DOHH2 (cell line): Measurements from ENCODE around the gene CTSZ.

Experiments
- H3F3A ChIP-seq: fragments of 200-600 bp; sonication (generic), shearing (Covaris generic); 2 replicates; pipeline ENCODE4 v1.6.0; 2016; ENCODE audit warnings: antibody characterized with exemption, mild to moderate bottlenecking; ENCODE audit not compliant: control insufficient read depth, insufficient read depth
- H3K27ac ChIP-seq: fragments of 200-600 bp; sonication (generic); 2 replicates; pipeline ENCODE4 v1.5.1; 2014; ENCODE audit warnings: low read depth, mild to moderate bottlenecking, low read length, moderate library complexity
- H3K27me3 ChIP-seq: fragments of 200-600 bp; sonication (generic); 2 replicates; pipeline ENCODE4 v1.6.1; 2014; ENCODE audit warnings: mild to moderate bottlenecking, low read length, mixed read lengths; ENCODE audit not compliant: control insufficient read depth
- H3K36me3 ChIP-seq: fragments of 200-600 bp; sonication (generic); 2 replicates; pipeline ENCODE4 v1.6.1; 2014; ENCODE audit warnings: mild to moderate bottlenecking, low read length, moderate library complexity, mixed read lengths; ENCODE audit not compliant: control insufficient read depth
- H3K4me1 ChIP-seq: fragments of 200-600 bp; sonication (generic); 2 replicates; pipeline ENCODE4 v1.6.1; 2014; ENCODE audit warnings: mild to moderate bottlenecking, low read length, mixed read lengths; ENCODE audit not compliant: control insufficient read depth
- H3K4me2 ChIP-seq: fragments of 200-600 bp; sonication (generic); 2 replicates; pipeline ENCODE4 v1.6.0; 2014; ENCODE audit warnings: mild to moderate bottlenecking, low read length, moderate library complexity
- H3K4me3 ChIP-seq: fragments of 200-600 bp; sonication (generic); 2 replicates; pipeline ENCODE4 v1.5.1; 2014; ENCODE audit warnings: mild to moderate bottlenecking, low read length, mixed read lengths
- H3K79me2 ChIP-seq: fragments of 200-600 bp; sonication (generic); 2 replicates; pipeline ENCODE4 v1.6.1; 2014; ENCODE audit warnings: mild to moderate bottlenecking, low read length, mixed read lengths; ENCODE audit not compliant: control insufficient read depth
- H3K9me2 ChIP-seq: fragments of 200-600 bp; sonication (generic); replicated peaks from 2 replicates; pipeline ENCODE4 v1.6.1; 2014; ENCODE audit warnings: mild to moderate bottlenecking, low read length, mixed read lengths; ENCODE audit not compliant: control insufficient read depth
- H3K9me3 ChIP-seq: fragments of 200-600 bp; sonication (generic); 2 replicates; pipeline ENCODE4 v1.6.1; 2014; ENCODE audit warnings: antibody characterized with exemption, low read length, mixed read lengths; ENCODE audit not compliant: control insufficient read depth, insufficient read depth
- H4K20me1 ChIP-seq: fragments of 200-600 bp; sonication (generic); 2 replicates; pipeline ENCODE4 v1.6.0; 2014; ENCODE audit warnings: low read depth, mild to moderate bottlenecking, antibody characterized with exemption, low read length, moderate library complexity; ENCODE audit not compliant: control insufficient read depth, insufficient read depth
- EZH2phosphoT487 ChIP-seq: fragments of 200-600 bp; sonication (generic); IDR thresholded peaks from 2 replicates; pipeline ENCODE4 v1.6.1; 2017; ENCODE audit warnings: borderline replicate concordance, mild to moderate bottlenecking, antibody characterized with exemption, low read length, moderate library complexity, mixed read lengths
- TF ChIP-seq, protein P1 (sequence below): fragments of 200-600 bp; sonication (generic); IDR thresholded peaks from one replicate; pipeline ENCODE4 v1.5.1; 2014; ENCODE audit warnings: antibody characterized with exemption, mild to moderate bottlenecking, low read depth, low read length; ENCODE audit not compliant: poor library complexity, severe bottlenecking

The CTSZ gene

DNA sequence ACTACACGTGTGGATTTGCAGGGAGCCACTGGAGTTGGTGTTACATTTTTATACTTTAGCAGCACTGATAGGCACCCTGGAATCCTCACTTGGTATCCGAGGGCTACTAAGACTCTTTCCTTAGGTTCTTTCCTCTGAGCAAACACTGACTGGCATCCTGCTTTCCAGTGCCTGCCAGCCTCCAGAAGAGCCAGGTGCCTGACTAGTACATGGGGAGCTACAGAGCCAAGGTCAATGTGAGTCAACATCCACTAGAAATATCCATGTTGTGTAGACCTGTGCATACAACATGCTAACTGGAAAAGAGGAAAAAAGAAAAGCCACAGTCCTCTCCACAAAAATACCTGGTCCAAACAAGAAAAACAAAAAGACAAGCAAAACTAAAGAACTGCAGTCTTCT lies 18.0 kb upstream of the CTSZ start:
- peaks cover 78% of the 10 kb centered on the region for H3K36me3 ChIP-seq

DNA sequence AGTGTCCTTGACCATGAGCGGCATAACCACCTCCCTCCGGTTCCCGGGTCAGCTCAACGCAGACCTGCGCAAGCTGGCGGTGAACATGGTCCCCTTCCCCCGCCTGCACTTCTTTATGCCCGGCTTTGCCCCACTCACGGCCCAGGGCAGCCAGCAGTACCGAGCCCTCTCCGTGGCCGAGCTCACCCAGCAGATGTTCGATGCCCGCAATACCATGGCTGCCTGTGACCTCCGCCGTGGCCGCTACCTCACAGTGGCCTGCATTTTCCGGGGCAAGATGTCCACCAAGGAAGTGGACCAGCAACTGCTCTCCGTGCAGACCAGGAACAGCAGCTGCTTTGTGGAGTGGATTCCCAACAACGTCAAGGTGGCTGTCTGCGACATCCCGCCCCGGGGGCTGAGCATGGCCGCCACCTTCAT lies 17.1 kb upstream of the CTSZ start:
- 0 out of 2 replicates have a peak, but pooled peaks cover 8% of the 10 kb centered on the region for H3F3A ChIP-seq
- peaks cover 68% of the 10 kb centered on the region for H3K36me3 ChIP-seq
- no peak overlapping the region for H3K27ac ChIP-seq
- H3K4me2 ChIP-seq, result no peak overlapping the region
- H3K9me3 ChIP-seq, result no peaks in the 10 kb centered on the region
- peaks cover 12% of the 10 kb centered on the region; the same call in 1 of the 2 replicates for H4K20me1 ChIP-seq
- H3K27me3 ChIP-seq, result no peaks in the 10 kb centered on the region
- no peak overlapping the region for H3K4me3 ChIP-seq
- peaks cover 36% of the 10 kb centered on the region for H3K79me2 ChIP-seq
- no peak for TF ChIP-seq EZH2phosphoT487
- TF ChIP-seq, protein P1, sequence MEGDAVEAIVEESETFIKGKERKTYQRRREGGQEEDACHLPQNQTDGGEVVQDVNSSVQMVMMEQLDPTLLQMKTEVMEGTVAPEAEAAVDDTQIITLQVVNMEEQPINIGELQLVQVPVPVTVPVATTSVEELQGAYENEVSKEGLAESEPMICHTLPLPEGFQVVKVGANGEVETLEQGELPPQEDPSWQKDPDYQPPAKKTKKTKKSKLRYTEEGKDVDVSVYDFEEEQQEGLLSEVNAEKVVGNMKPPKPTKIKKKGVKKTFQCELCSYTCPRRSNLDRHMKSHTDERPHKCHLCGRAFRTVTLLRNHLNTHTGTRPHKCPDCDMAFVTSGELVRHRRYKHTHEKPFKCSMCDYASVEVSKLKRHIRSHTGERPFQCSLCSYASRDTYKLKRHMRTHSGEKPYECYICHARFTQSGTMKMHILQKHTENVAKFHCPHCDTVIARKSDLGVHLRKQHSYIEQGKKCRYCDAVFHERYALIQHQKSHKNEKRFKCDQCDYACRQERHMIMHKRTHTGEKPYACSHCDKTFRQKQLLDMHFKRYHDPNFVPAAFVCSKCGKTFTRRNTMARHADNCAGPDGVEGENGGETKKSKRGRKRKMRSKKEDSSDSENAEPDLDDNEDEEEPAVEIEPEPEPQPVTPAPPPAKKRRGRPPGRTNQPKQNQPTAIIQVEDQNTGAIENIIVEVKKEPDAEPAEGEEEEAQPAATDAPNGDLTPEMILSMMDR, result no peak
- H3K9me2 ChIP-seq, result no peaks in the 10 kb centered on the region
- peaks cover 8% of the 10 kb centered on the region for H3K4me1 ChIP-seq

More for the DNA sequence above, 18.0 kb upstream of the CTSZ start:
- Histone ChIP-seq H3K4me2 (no peak overlapping the region), H3K27ac (no peak overlapping the region), H3K27me3 (no peaks in the 10 kb centered on the region), H3K9me2 (no peaks in the 10 kb centered on the region), H3K9me3 (no peaks in the 10 kb centered on the region), H3K79me2 (peaks cover 46% of the 10 kb centered on the region), H3K4me3 (no peak overlapping the region), H4K20me1 (peaks cover 19% of the 10 kb centered on the region; the same call in 1 of the 2 replicates), H3F3A (0 out of 2 replicates have a peak, but pooled peaks cover 8% of the 10 kb centered on the region), H3K4me1 (peaks cover 18% of the 10 kb centered on the region)
- no peak for TF ChIP-seq EZH2phosphoT487
- TF ChIP-seq, protein P1, result no peak

DNA sequence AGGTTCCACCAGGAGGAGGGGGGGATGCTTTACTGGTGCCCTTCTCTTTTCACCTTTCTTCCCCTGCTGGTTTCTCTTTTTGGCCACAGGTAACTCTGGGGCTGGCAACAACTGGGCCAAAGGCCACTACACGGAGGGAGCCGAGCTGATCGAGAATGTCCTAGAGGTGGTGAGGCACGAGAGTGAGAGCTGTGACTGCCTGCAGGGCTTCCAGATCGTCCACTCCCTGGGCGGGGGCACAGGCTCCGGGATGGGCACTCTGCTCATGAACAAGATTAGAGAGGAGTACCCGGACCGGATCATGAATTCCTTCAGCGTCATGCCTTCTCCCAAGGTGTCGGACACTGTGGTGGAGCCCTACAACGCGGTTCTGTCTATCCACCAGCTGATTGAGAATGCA lies 16.6 kb upstream of the CTSZ start:
- Histone ChIP-seq H3K79me2 (peaks cover 31% of the 10 kb centered on the region), H3F3A (0 out of 2 replicates have a peak, but pooled peaks cover 8% of the 10 kb centered on the region), H3K4me2 (no peak overlapping the region), H3K4me1 (peaks cover 3% of the 10 kb centered on the region), H4K20me1 (peaks cover 9% of the 10 kb centered on the region; the same call in 1 of the 2 replicates), H3K27ac (no peak overlapping the region), H3K9me3 (no peaks in the 10 kb centered on the region), H3K36me3 (peaks cover 63% of the 10 kb centered on the region), H3K9me2 (no peaks in the 10 kb centered on the region), H3K27me3 (no peaks in the 10 kb centered on the region), H3K4me3 (no peak overlapping the region)
- TF ChIP-seq EZH2phosphoT487, result no peak
- TF ChIP-seq, protein P1, result no peak
